Measurements from ENCODE around the gene HDGF. TPM values are rescaled to one million over a fixed set of nuclear protein-coding genes. Genes with fewer than 3 reads are reported as not detected.

HDGF gene
- total and polyA plus RNA-seq, 2 experiments from 2014 or later, result 176 to 480 TPM

GRCh38 chr1:156747742-156748669 is 3.5 kb downstream of the HDGF start:
- Histone ChIP-seq H3K27me3 (no peaks in the 10 kb centered on the region), H3K27ac (peak overlapping the region; percentile 100), H3K9me3 (ENCODE audit: low read depth) (no peaks in the 10 kb centered on the region), H3K4me3 (peak overlapping the region; percentile 72), H3K36me3 (peaks cover 3% of the 10 kb centered on the region), H3K4me1 (ENCODE audit: low read depth) (peaks cover 38% of the 10 kb centered on the region)
- peak in 1 of 2 donors; percentile 20 for DNase-seq (ENCODE audit: low read depth in 1 of 2, low spot score in 1 of 2)
- no peak for TF ChIP-seq CTCF (IDR thresholded peaks at IDR 0.05; ENCODE audit: low read depth, low read length)

- TF ChIP-seq CTCF (IDR thresholded peaks at IDR 0.05; ENCODE audit: low read depth, low read length), result peak; percentile 23
- Histone ChIP-seq H3K9me3 (ENCODE audit: low read depth) (no peaks in the 10 kb centered on the region), H3K36me3 (peaks cover 5% of the 10 kb centered on the region), H3K27me3 (no peaks in the 10 kb centered on the region), H3K27ac (peak overlapping the region; percentile 100), H3K4me3 (peak overlapping the region; percentile 72), H3K4me1 (ENCODE audit: low read depth) (peaks cover 34% of the 10 kb centered on the region)
- peak; percentile 87 to 97 for DNase-seq (ENCODE audit: low read depth in 1 of 2, low spot score in 1 of 2)
Measured at GRCh38 chr1:156746728-156747631, 4.5 kb downstream of the HDGF start.

- DNase-seq (ENCODE audit: low read depth in 1 of 2, low spot score in 1 of 2), result no peak
- Histone ChIP-seq H3K9me3 (ENCODE audit: low read depth) (no peaks in the 10 kb centered on the region), H3K27me3 (no peaks in the 10 kb centered on the region), H3K27ac (peak overlapping the region; percentile 100), H3K36me3 (peaks cover 5% of the 10 kb centered on the region), H3K4me1 (ENCODE audit: low read depth) (peaks cover 34% of the 10 kb centered on the region), H3K4me3 (peak overlapping the region; percentile 72)
- TF ChIP-seq CTCF (IDR thresholded peaks at IDR 0.05; ENCODE audit: low read depth, low read length), result no peak
Measured at GRCh38 chr1:156746406-156746727, 5.1 kb downstream of the HDGF start.

- Histone ChIP-seq H3K36me3 (peaks cover 5% of the 10 kb centered on the region), H3K27me3 (no peaks in the 10 kb centered on the region), H3K27ac (peak overlapping the region; percentile 100), H3K4me1 (ENCODE audit: low read depth) (peaks cover 34% of the 10 kb centered on the region), H3K9me3 (ENCODE audit: low read depth) (no peaks in the 10 kb centered on the region), H3K4me3 (peak overlapping the region; percentile 72)
- no peak for TF ChIP-seq CTCF (IDR thresholded peaks at IDR 0.05; ENCODE audit: low read depth, low read length)
- no peak for DNase-seq (ENCODE audit: low read depth in 1 of 2, low spot score in 1 of 2)
Measured at GRCh38 chr1:156745881-156746280, 5.6 kb downstream of the HDGF start.

- Histone ChIP-seq H3K27me3 (no peaks in the 10 kb centered on the region), H3K4me1 (ENCODE audit: low read depth) (peaks cover 34% of the 10 kb centered on the region), H3K9me3 (ENCODE audit: low read depth) (no peaks in the 10 kb centered on the region), H3K27ac (peak overlapping the region; percentile 100), H3K36me3 (peaks cover 5% of the 10 kb centered on the region), H3K4me3 (no peak overlapping the region)
- DNase-seq (ENCODE audit: low read depth in 1 of 2, low spot score in 1 of 2), result no peak
- no peak for TF ChIP-seq CTCF (IDR thresholded peaks at IDR 0.05; ENCODE audit: low read depth, low read length)
Measured at GRCh38 chr1:156744786-156745419, 6.6 kb downstream of the HDGF start.
